AG04450 (cell line): Measurements from ENCODE around the gene RTRAF. TPM values are rescaled to one million over a fixed set of nuclear protein-coding genes. Genes with fewer than 3 reads are reported as not detected.
A peak's percentile ranks its signal among the peaks of the same experiment; 100 is the strongest.

ENCODE experiments used
- CTCF ChIA-PET: fragments of 300-600, 350-600 bp; formaldehyde crosslinking; extraction: SDS; loops from one replicate; lab custom pipeline; 2022; ENCODE audit warnings: antibody characterized with exemption, inconsistent platforms; lab: Charles Lee
- POLR2A ChIA-PET: fragments of 350-600 bp; formaldehyde crosslinking; extraction: SDS; loops from one replicate; lab custom pipeline; 2021; ENCODE audit warnings: antibody characterized with exemption, inconsistent platforms; lab: Yijun Ruan, JAX
- DNase-seq: peaks from one replicate; pipeline ENCODE4 v3.0.0-alpha.2; 2011; ENCODE audit warnings: low read depth, low spot score
- H3K27ac ChIP-seq: one replicate; pipeline ENCODE4 v1.5.1; 2012; ENCODE audit warnings: low read depth, low read length, control low read depth
- H3K27me3 ChIP-seq: one replicate; pipeline ENCODE4 v1.6.0; 2012; ENCODE audit warnings: low read length; ENCODE audit not compliant: control insufficient read depth, insufficient read depth
- H3K4me3 ChIP-seq: 2 replicates; pipeline ENCODE4 v1.5.1; 2011; ENCODE audit warnings: mild to moderate bottlenecking, low read depth, low read length, control low read depth
- H3K9me3 ChIP-seq: 2 replicates; pipeline ENCODE4 v1.5.1; 2012; ENCODE audit warnings: low read length; ENCODE audit not compliant: control insufficient read depth, insufficient read depth
- polyA plus RNA-seq: library from polyadenylated mRNA; depleted of rRNA; stranded (reverse); fragments of >200 nt; gene quantifications from 2 replicates; pipeline ENCODE4 v1.2.3, GENCODE V29; 2011
- TF ChIP-seq, protein P1 (sequence below): IDR thresholded peaks from 2 replicates; pipeline ENCODE4 v1.5.1; 2011; ENCODE audit warnings: low read depth, low read length, control low read depth, inconsistent platforms

RTRAF gene
- polyA plus RNA-seq, 1 experiment: 400 TPM

DNA sequence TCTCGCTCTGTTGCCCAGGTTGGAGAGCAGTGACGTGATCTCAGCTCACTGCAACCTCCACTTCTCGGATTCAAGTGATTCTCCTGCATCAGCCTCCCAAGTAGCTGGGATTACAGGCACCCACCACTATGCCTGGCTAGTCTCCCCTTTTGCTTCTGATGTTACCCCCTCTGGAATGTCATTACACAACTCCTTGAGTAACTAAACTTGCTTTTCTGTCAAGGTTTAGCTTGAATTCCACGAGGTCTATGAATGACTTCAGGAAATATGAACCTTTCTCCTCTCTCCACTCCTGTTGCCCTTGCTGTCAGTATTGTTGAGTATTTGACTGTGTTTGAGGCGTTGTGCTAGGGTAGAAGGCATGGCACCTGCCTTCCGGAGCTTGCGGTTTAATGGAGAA, 16.8 kb upstream of the RTRAF start:
- H3K27me3 ChIP-seq: peaks cover 3% of the 10 kb centered on the region
- POLR2A ChIA-PET: no interaction called here
- H3K27ac ChIP-seq: no peak overlapping the region
- CTCF ChIA-PET: no interaction called here
- H3K4me3 ChIP-seq: no peak overlapping the region
- DNase-seq: no peak
- TF ChIP-seq, protein P1, sequence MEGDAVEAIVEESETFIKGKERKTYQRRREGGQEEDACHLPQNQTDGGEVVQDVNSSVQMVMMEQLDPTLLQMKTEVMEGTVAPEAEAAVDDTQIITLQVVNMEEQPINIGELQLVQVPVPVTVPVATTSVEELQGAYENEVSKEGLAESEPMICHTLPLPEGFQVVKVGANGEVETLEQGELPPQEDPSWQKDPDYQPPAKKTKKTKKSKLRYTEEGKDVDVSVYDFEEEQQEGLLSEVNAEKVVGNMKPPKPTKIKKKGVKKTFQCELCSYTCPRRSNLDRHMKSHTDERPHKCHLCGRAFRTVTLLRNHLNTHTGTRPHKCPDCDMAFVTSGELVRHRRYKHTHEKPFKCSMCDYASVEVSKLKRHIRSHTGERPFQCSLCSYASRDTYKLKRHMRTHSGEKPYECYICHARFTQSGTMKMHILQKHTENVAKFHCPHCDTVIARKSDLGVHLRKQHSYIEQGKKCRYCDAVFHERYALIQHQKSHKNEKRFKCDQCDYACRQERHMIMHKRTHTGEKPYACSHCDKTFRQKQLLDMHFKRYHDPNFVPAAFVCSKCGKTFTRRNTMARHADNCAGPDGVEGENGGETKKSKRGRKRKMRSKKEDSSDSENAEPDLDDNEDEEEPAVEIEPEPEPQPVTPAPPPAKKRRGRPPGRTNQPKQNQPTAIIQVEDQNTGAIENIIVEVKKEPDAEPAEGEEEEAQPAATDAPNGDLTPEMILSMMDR: no peak
- H3K9me3 ChIP-seq: no peaks in the 10 kb centered on the region

DNA sequence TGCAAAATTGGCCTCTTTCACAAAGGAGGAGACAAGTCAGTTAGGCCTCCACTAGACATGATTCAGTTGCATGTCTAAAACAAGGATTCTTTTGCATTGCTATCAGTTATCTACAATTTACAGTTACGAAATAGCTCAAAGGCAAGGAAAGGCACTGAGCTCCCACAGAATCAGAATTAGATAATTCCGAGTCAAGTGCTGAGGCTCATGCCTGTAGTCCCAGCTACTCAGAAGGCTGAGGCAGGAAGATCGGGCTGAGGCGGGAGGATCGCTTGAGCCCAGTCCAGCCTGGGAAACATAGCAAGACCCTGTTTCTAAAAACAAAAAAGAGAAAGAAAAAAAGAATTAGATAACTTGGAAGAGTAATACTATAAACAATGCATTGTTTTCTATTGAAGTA, 12.3 kb upstream of the RTRAF start:
- POLR2A ChIA-PET: no interaction called here
- no peak overlapping the region for H3K4me3 ChIP-seq
- no peaks in the 10 kb centered on the region for H3K9me3 ChIP-seq
- TF ChIP-seq, protein P1: no peak
- H3K27me3 ChIP-seq: peaks cover 2% of the 10 kb centered on the region
- CTCF ChIA-PET: interaction anchor here (4.5 kb wide), 1 partner anchor 197 kb away, joined by 56 read pairs; no protein-coding TSS in a partner anchor
- H3K27ac ChIP-seq: no peak overlapping the region
- no peak for DNase-seq

GRCh38 chr14:51978681-51979085, 10.7 kb upstream of the RTRAF start:
- no peak for DNase-seq
- POLR2A ChIA-PET: interaction anchor here (0.6 kb wide), 1 partner anchor 1021 kb away, joined by 4 read pairs; no protein-coding TSS in a partner anchor
- Histone ChIP-seq H3K4me3 (no peak overlapping the region), H3K27me3 (peaks cover 2% of the 10 kb centered on the region), H3K9me3 (peaks cover under 1% of the 10 kb centered on the region; the same call in 1 of the 2 replicates), H3K27ac (no peak overlapping the region)
- CTCF ChIA-PET: interaction anchor here (0.7 to 4.5 kb wide), 48 partner anchors 9 to 719 kb away, joined by 3 to 56 read pairs (median 4); partner anchors contain the start of genes FRMD6 and GNG2
- TF ChIP-seq, protein P1: no peak

- no peak overlapping the region for H3K4me3 ChIP-seq
- TF ChIP-seq, protein P1: peak; percentile 89
- H3K9me3 ChIP-seq: peaks cover 3% of the 10 kb centered on the region; the same call in 1 of the 2 replicates
- H3K27ac ChIP-seq: no peak overlapping the region
- DNase-seq: peak; percentile 55
- CTCF ChIA-PET: interaction anchor here (0.7 to 4.5 kb wide), 53 partner anchors 9 to 719 kb away, joined by 3 to 56 read pairs (median 4); partner anchors contain the start of genes FRMD6 and GNG2
- peaks cover 2% of the 10 kb centered on the region for H3K27me3 ChIP-seq
- POLR2A ChIA-PET: interaction anchor here (0.6 kb wide), 1 partner anchor 1022 kb away, joined by 4 read pairs; no protein-coding TSS in a partner anchor
These were observed 10.1 kb upstream of the RTRAF start for GRCh38 chr14:51979088-51979709.
